Suprapubic skin (tissue), 4 donors: Measurements from ENCODE around the gene KIRREL3. TPM values are rescaled to one million over a fixed set of nuclear protein-coding genes. Genes with fewer than 3 reads are reported as not detected.

Experiments
- DNase-seq, 2 donors: peaks; one replicate each; pipeline ENCODE4 v3.0.0-alpha.2; 2019; ENCODE audit warnings: low spot score in 2 of 2
- H3K27ac ChIP-seq: fragments of 200-600 bp; sonication (generic); one replicate; pipeline ENCODE4 v1.5.1; 2019
- H3K27me3 ChIP-seq: fragments of 200-600 bp; sonication (generic); one replicate; pipeline ENCODE4 v1.5.1; 2019
- H3K36me3 ChIP-seq: fragments of 200-600 bp; sonication (generic); one replicate; pipeline ENCODE4 v1.5.1; 2019
- H3K4me1 ChIP-seq: fragments of 200-600 bp; sonication (generic); one replicate; pipeline ENCODE4 v1.5.1; 2019
- H3K4me3 ChIP-seq: fragments of 200-600 bp; sonication (generic); one replicate; pipeline ENCODE4 v1.5.1; 2019; ENCODE audit warnings: mild to moderate bottlenecking
- H3K9me3 ChIP-seq: fragments of 200-600 bp; sonication (generic); one replicate; pipeline ENCODE4 v1.5.1; 2019
- CTCF ChIP-seq, 2 donors: fragments of 200-600 bp in 1 of 2; fragments of 450-650 bp in 1 of 2; sonication (generic) in 1 of 2; IDR thresholded peaks; one replicate each; pipeline ENCODE4 v1.5.1; 2016 to 2019; ENCODE audit warnings: antibody characterized with exemption in 2 of 2, mild to moderate bottlenecking in 1 of 2, moderate library complexity in 1 of 2
- EP300 ChIP-seq: sonication (generic); formaldehyde crosslinking; IDR thresholded peaks from one replicate; pipeline ENCODE4 v1.6.1; 2017; ENCODE audit warnings: antibody characterized with exemption
- POLR2A ChIP-seq, 2 donors: fragments of 450-650 bp; IDR thresholded peaks; one replicate each; pipeline ENCODE4 v1.6.1; 2017; ENCODE audit warnings: antibody characterized with exemption in 2 of 2, mild to moderate bottlenecking in 2 of 2, moderate library complexity in 2 of 2
- POLR2AphosphoS5 ChIP-seq, 3 donors: sonication (generic); formaldehyde crosslinking; IDR thresholded peaks; one replicate each; pipeline ENCODE4 v1.6.1; 2017; ENCODE audit warnings: antibody characterized with exemption in 3 of 3
- WGBS: methylation state at CpG from one replicate; pipeline ENCODE4 v1.1.5; 2018; 5-methylcytosine and 5-hydroxymethylcytosine counted together
- total RNA-seq, 4 donors: library from RNA; depleted of rRNA; stranded (reverse); fragments of >200 nt; gene quantifications; one replicate each; pipeline ENCODE4 v1.1.0, GENCODE V29; 2016

Gene KIRREL3
- total RNA-seq, 4 donors from 2014 or later = 0.17 TPM; not detected in 3

DNA sequence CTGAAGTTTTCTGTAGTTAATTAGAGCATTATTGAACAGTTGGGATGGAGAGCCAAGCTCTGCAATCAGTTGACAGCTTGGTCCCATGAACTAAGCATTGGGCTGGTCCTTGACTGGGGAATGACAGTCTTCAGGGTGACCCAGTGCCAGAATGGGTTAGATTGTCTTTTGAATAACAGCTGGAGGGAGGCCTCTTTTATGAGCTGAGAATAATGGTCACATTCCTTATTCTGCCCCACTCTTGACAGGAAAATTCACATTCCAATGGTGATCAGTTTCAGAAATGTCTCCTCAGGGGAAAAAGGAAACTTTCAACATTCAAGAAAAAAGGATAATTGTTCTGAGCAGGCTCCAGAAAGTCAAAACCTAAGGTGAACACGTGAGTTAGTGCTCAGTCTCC, 113.9 kb downstream of the KIRREL3 start:
- DNase-seq = no peak
- Histone ChIP-seq H3K4me3 (no peak overlapping the region), H3K36me3 (no peaks in the 10 kb centered on the region), H3K9me3 (no peaks in the 10 kb centered on the region), H3K27ac (no peak overlapping the region), H3K27me3 (no peaks in the 10 kb centered on the region), H3K4me1 (peaks cover 4% of the 10 kb centered on the region)
- 50% methylated on average over 1 of the region's 1 CpG for WGBS
- no peak for TF ChIP-seq CTCF (IDR thresholded peaks at IDR 0.05)
- TF ChIP-seq POLR2A (IDR thresholded peaks at IDR 0.05) = no peak
- no peak for TF ChIP-seq EP300
- no peak for TF ChIP-seq POLR2AphosphoS5 (IDR thresholded peaks at IDR 0.05)

GRCh38 chr11:126886085-126886484, 114.5 kb downstream of the KIRREL3 start:
- no peaks in the 10 kb centered on the region for H3K4me1 ChIP-seq
- H3K27me3 ChIP-seq = no peaks in the 10 kb centered on the region
- H3K9me3 ChIP-seq = no peaks in the 10 kb centered on the region
- no peak overlapping the region for H3K4me3 ChIP-seq
- TF ChIP-seq EP300 (no peak), CTCF (IDR thresholded peaks at IDR 0.05) (no peak), POLR2A (IDR thresholded peaks at IDR 0.05) (no peak), POLR2AphosphoS5 (IDR thresholded peaks at IDR 0.05) (no peak)
- no peak for DNase-seq
- H3K27ac ChIP-seq = no peak overlapping the region
- 88% methylated on average over 3 of the region's 3 CpGs for WGBS
- H3K36me3 ChIP-seq = no peaks in the 10 kb centered on the region

GRCh38 chr11:126884594-126884993, 116.0 kb downstream of the KIRREL3 start:
- WGBS = 67% methylated on average over 5 of the region's 5 CpGs
- Histone ChIP-seq H3K36me3 (no peaks in the 10 kb centered on the region), H3K4me3 (no peak overlapping the region), H3K27me3 (no peaks in the 10 kb centered on the region), H3K4me1 (no peaks in the 10 kb centered on the region), H3K27ac (no peak overlapping the region), H3K9me3 (no peaks in the 10 kb centered on the region)
- TF ChIP-seq POLR2AphosphoS5 (IDR thresholded peaks at IDR 0.05) = no peak
- DNase-seq = no peak

DNA sequence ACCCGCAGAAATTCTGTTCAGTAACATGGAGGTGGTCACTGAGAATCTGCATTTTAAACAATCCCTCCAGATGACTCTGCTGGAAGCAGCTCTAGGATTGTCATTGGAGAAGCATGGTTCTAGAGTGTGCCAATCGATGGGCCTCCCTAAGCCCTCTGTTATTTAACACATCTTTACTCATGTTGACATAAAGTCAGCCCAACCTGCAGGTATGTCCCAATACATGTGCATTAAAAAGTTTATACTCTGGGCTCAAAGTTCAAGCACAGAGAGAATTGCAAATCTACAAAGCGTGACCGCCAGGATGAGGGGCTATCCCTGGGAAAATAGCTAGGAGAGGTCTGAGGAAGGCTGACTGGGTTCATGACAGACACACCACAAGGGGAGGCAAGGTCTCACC, 116.4 kb downstream of the KIRREL3 start:
- Histone ChIP-seq H3K4me1 (no peaks in the 10 kb centered on the region), H3K9me3 (no peaks in the 10 kb centered on the region), H3K27ac (no peak overlapping the region), H3K36me3 (no peaks in the 10 kb centered on the region), H3K4me3 (no peak overlapping the region), H3K27me3 (no peaks in the 10 kb centered on the region)
- DNase-seq = no peak
- WGBS = 68% methylated on average over 4 of the region's 4 CpGs
- no peak for TF ChIP-seq CTCF (IDR thresholded peaks at IDR 0.05)
- no peak for TF ChIP-seq POLR2AphosphoS5 (IDR thresholded peaks at IDR 0.05)
- no peak for TF ChIP-seq EP300
- TF ChIP-seq POLR2A (IDR thresholded peaks at IDR 0.05) = no peak

- no peaks in the 10 kb centered on the region for H3K4me1 ChIP-seq
- no peaks in the 10 kb centered on the region for H3K27me3 ChIP-seq
- 54% methylated on average over 5 of the region's 5 CpGs for WGBS
- TF ChIP-seq POLR2A (IDR thresholded peaks at IDR 0.05) (no peak), CTCF (IDR thresholded peaks at IDR 0.05) (no peak), POLR2AphosphoS5 (IDR thresholded peaks at IDR 0.05) (no peak), EP300 (no peak)
- H3K4me3 ChIP-seq = no peak overlapping the region
- no peak for DNase-seq
- H3K36me3 ChIP-seq = no peaks in the 10 kb centered on the region
- no peak overlapping the region for H3K27ac ChIP-seq
- H3K9me3 ChIP-seq = no peaks in the 10 kb centered on the region
Observed at GRCh38 chr11:126880872-126881271, 119.7 kb downstream of the KIRREL3 start.

GRCh38 chr11:126879516-126879915, 121.1 kb downstream of the KIRREL3 start:
- no peak for DNase-seq
- Histone ChIP-seq H3K36me3 (no peaks in the 10 kb centered on the region), H3K27me3 (no peaks in the 10 kb centered on the region), H3K4me1 (no peaks in the 10 kb centered on the region), H3K9me3 (no peaks in the 10 kb centered on the region), H3K27ac (no peak overlapping the region), H3K4me3 (no peak overlapping the region)
- no peak for TF ChIP-seq EP300
- no peak for TF ChIP-seq POLR2A (IDR thresholded peaks at IDR 0.05)
- TF ChIP-seq CTCF (IDR thresholded peaks at IDR 0.05) = no peak
- no peak for TF ChIP-seq POLR2AphosphoS5 (IDR thresholded peaks at IDR 0.05)
